ENCODE results near the gene PDE11A. TPM values are rescaled to one million over a fixed set of nuclear protein-coding genes. Genes with fewer than 3 reads are reported as not detected.
A peak's percentile ranks its signal among the peaks of the same experiment; 100 is the strongest.

PDE11A gene
- total RNA-seq, 1 donor from 2014 or later: 0.27 TPM

GRCh38 chr2:177758591-177759371, 313.8 kb downstream of the PDE11A start:
- Mint-ChIP-seq H3K9me3 (ENCODE audit: unreplicated experiment) (peaks cover 2% of the 10 kb centered on the region), H3K4me3 (ENCODE audit: unreplicated experiment) (no peak overlapping the region), H3K36me3 (ENCODE audit: unreplicated experiment) (no peaks in the 10 kb centered on the region), H3K4me1 (ENCODE audit: low read depth, unreplicated experiment) (peaks cover 30% of the 10 kb centered on the region), H3K27me3 (ENCODE audit: unreplicated experiment) (no peaks in the 10 kb centered on the region), H3K27ac (ENCODE audit: unreplicated experiment) (peak overlapping the region; percentile 57)
- TF ChIP-seq CTCF (IDR thresholded peaks at IDR 0.05; ENCODE audit: partially characterized antibody, unreplicated experiment): peak; percentile 34
- peak; percentile 67 for DNase-seq

- Mint-ChIP-seq H3K27ac (ENCODE audit: unreplicated experiment) (no peak overlapping the region), H3K4me3 (ENCODE audit: unreplicated experiment) (no peak overlapping the region), H3K27me3 (ENCODE audit: unreplicated experiment) (no peaks in the 10 kb centered on the region), H3K4me1 (ENCODE audit: low read depth, unreplicated experiment) (peaks cover 29% of the 10 kb centered on the region), H3K36me3 (ENCODE audit: unreplicated experiment) (no peaks in the 10 kb centered on the region), H3K9me3 (ENCODE audit: unreplicated experiment) (peaks cover 2% of the 10 kb centered on the region)
- no peak for TF ChIP-seq CTCF (IDR thresholded peaks at IDR 0.05; ENCODE audit: partially characterized antibody, unreplicated experiment)
- no peak for DNase-seq
Observed at GRCh38 chr2:177756336-177756735, 316.2 kb downstream of the PDE11A start.

GRCh38 chr2:177754492-177754873, 318.1 kb downstream of the PDE11A start:
- Mint-ChIP-seq H3K27me3 (ENCODE audit: unreplicated experiment) (no peaks in the 10 kb centered on the region), H3K9me3 (ENCODE audit: unreplicated experiment) (peaks cover 2% of the 10 kb centered on the region), H3K36me3 (ENCODE audit: unreplicated experiment) (no peaks in the 10 kb centered on the region), H3K4me1 (ENCODE audit: low read depth, unreplicated experiment) (peaks cover 29% of the 10 kb centered on the region), H3K4me3 (ENCODE audit: unreplicated experiment) (no peak overlapping the region), H3K27ac (ENCODE audit: unreplicated experiment) (peak overlapping the region; percentile 76)
- TF ChIP-seq CTCF (IDR thresholded peaks at IDR 0.05; ENCODE audit: partially characterized antibody, unreplicated experiment): no peak
- no peak for DNase-seq

GRCh38 chr2:177753682-177754491, 318.7 kb downstream of the PDE11A start:
- no peak overlapping the region for H3K4me3 Mint-ChIP-seq (ENCODE audit: unreplicated experiment)
- peaks cover 28% of the 10 kb centered on the region for H3K4me1 Mint-ChIP-seq (ENCODE audit: low read depth, unreplicated experiment)
- peaks cover 2% of the 10 kb centered on the region for H3K9me3 Mint-ChIP-seq (ENCODE audit: unreplicated experiment)
- peak; percentile 39 for DNase-seq
- no peaks in the 10 kb centered on the region for H3K27me3 Mint-ChIP-seq (ENCODE audit: unreplicated experiment)
- no peak for TF ChIP-seq CTCF (IDR thresholded peaks at IDR 0.05; ENCODE audit: partially characterized antibody, unreplicated experiment)
- peak overlapping the region; percentile 76 for H3K27ac Mint-ChIP-seq (ENCODE audit: unreplicated experiment)
- no peaks in the 10 kb centered on the region for H3K36me3 Mint-ChIP-seq (ENCODE audit: unreplicated experiment)

DNA sequence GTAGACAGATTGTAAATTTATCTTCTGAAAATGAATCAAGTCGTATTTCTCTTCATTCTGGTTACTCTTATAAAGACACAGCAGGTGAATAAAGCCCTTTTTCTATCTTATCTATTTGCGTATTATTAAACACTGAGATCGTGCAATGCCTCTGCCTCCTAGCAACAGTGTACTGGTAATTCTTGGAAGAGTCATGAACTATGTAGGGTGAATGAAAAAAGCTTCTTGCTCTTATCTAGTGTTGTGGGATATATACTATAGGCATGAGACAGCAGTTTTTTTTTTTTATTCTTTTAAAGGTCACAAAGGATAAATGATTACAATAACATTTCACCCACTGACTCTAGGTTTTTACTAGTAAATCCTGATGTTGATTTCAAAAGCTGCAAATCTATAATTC, 324.2 kb downstream of the PDE11A start:
- Mint-ChIP-seq H3K4me1 (ENCODE audit: low read depth, unreplicated experiment) (no peaks in the 10 kb centered on the region), H3K9me3 (ENCODE audit: unreplicated experiment) (no peaks in the 10 kb centered on the region), H3K36me3 (ENCODE audit: unreplicated experiment) (no peaks in the 10 kb centered on the region), H3K27me3 (ENCODE audit: unreplicated experiment) (peaks cover 2% of the 10 kb centered on the region), H3K27ac (ENCODE audit: unreplicated experiment) (no peak overlapping the region), H3K4me3 (ENCODE audit: unreplicated experiment) (no peak overlapping the region)
- no peak for DNase-seq
- TF ChIP-seq CTCF (IDR thresholded peaks at IDR 0.05; ENCODE audit: partially characterized antibody, unreplicated experiment): no peak
